GM12872 (cell line): ENCODE measurements around the gene MAPK4.

Experiments used
- CTCF ChIP-seq: IDR thresholded peaks from 3 replicates; pipeline ENCODE4 v1.5.1; 2011; ENCODE audit warnings: low read depth, mild to moderate bottlenecking, low read length, moderate library complexity; ENCODE audit not compliant: insufficient read depth

MAPK4 gene

GRCh38 chr18:50722311-50722710 lies 162.4 kb downstream of the MAPK4 start:
- TF ChIP-seq CTCF, result no peak

GRCh38 chr18:50724751-50725151 lies 164.9 kb downstream of the MAPK4 start:
- TF ChIP-seq CTCF, result no peak

- no peak for TF ChIP-seq CTCF
Measured at GRCh38 chr18:50726960-50727589, 167.2 kb downstream of the MAPK4 start.

GRCh38 chr18:50727721-50728471 lies 168.0 kb downstream of the MAPK4 start:
- TF ChIP-seq CTCF, result no peak

- no peak for TF ChIP-seq CTCF
Measured at GRCh38 chr18:50729376-50729775, 169.5 kb downstream of the MAPK4 start.

- TF ChIP-seq CTCF, result no peak
Measured at GRCh38 chr18:50729986-50730385, 170.1 kb downstream of the MAPK4 start.

- TF ChIP-seq CTCF, result no peak
Measured at GRCh38 chr18:50734342-50734741, 174.5 kb downstream of the MAPK4 start.
